K562 (cell line): Measurements from ENCODE around the gene AFF1. TPM values are rescaled to one million over a fixed set of nuclear protein-coding genes. Genes with fewer than 3 reads are reported as not detected.

ENCODE experiments used
- ARID2 ChIP-seq: fragments of 450-650 bp; IDR thresholded peaks from 2 replicates; pipeline ENCODE4 v1.6.1; 2017; ENCODE audit warnings: antibody characterized with exemption, mild to moderate bottlenecking
- GABPA ChIP-seq: fragments of 200-800 bp; sonication (Bioruptor generic); conservative IDR thresholded peaks from 2 replicates; pipeline ENCODE4 v1.6.1; 2016; ENCODE audit warnings: low read depth, missing genetic modification characterization, missing compliant biosample characterization
- MYNN ChIP-seq, 2 experiments: sonication (generic); formaldehyde crosslinking in 1 of 2; IDR thresholded peaks; 2 replicates each; pipeline versions ENCODE4 v1.5.0 to v1.6.1; 2016 to 2020; ENCODE audit warnings: antibody characterized with exemption in 1 of 2, missing genetic modification reagents in 1 of 2
- PHB ChIP-seq: fragments of 250-450 bp; sonication (Bioruptor Pico); IDR thresholded peaks from 2 replicates; pipeline ENCODE4 v1.5.0; 2021
- RCOR1 ChIP-seq, 2 experiments: IDR thresholded peaks; 2 replicates each; pipeline ENCODE4 v1.6.1; 2012; ENCODE audit warnings: low read depth in 2 of 2, low read length in 2 of 2, borderline replicate concordance in 1 of 2, improper control_type of control experiment in 1 of 2
- TCF15 ChIP-seq: fragments of 250-450 bp; sonication (Bioruptor Pico); IDR thresholded peaks from 2 replicates; pipeline ENCODE4 v1.8.0; 2022; ENCODE audit warnings: moderate library complexity, mild to moderate bottlenecking, inconsistent platforms
- TCF3 ChIP-seq: sonication (generic); formaldehyde crosslinking; IDR thresholded peaks from 2 replicates; pipeline ENCODE4 v1.4.0; 2020; ENCODE audit warnings: mild to moderate bottlenecking, missing genetic modification reagents
- ZBTB40 ChIP-seq, 2 experiments: fragments of 450-650 bp in 1 of 2; sonication (generic) in 1 of 2; formaldehyde crosslinking in 1 of 2; IDR thresholded peaks; 2 replicates each; pipeline versions ENCODE4 v1.7.1 to v1.9.0; 2016 to 2022; ENCODE audit warnings: inconsistent platforms in 1 of 2, mild to moderate bottlenecking in 1 of 2, missing genetic modification reagents in 1 of 2
- polyA plus RNA-seq, 8 experiments: library from polyadenylated mRNA; depleted of rRNA in 4 of 8; stranded (reverse) in 5 of 8; unstranded in 3 of 8; fragments of >200 nt; fragmentation: Nextera tagmentation in 2 of 8; fragmentation: Illumina TruSeq in 1 of 8; extraction: Ambion mirVana in 2 of 8; extraction: Trizol in 1 of 8; gene quantifications; 2 replicates each; pipeline versions ENCODE4 v1.2.1 to v1.2.3, GENCODE V29; 2011 to 2014; ENCODE audit warnings: inconsistent platforms in 1 of 8, missing spikeins in 1 of 8
- total RNA-seq, 7 experiments: library from RNA; depleted of rRNA in 6 of 7; stranded (reverse); fragments of >200 nt in 6 of 7; fragmentation: Illumina TruSeq in 2 of 7; extraction: Trizol in 2 of 7; gene quantifications; 2 replicates each; pipeline versions ENCODE4 v1.2.1 to v1.2.3, GENCODE V29; 2011 to 2021; ENCODE audit warnings: low replicate concordance in 1 of 7
- TF ChIP-seq, protein P1 (sequence below), 2 experiments: fragments of 450-650 bp; IDR thresholded peaks; 2 replicates each; pipeline ENCODE4 v1.6.1; 2016
- TF ChIP-seq, protein P2 (sequence below), 2 experiments: fragments of 450-650 bp in 1 of 2; IDR thresholded peaks; 2 replicates each; pipeline ENCODE4 v1.6.1; 2011 to 2017; ENCODE audit warnings: low read depth in 2 of 2, antibody characterized with exemption in 1 of 2, borderline replicate concordance in 1 of 2, low read length in 1 of 2, mild to moderate bottlenecking in 1 of 2, mixed read lengths in 1 of 2; ENCODE audit not compliant: control insufficient read depth in 1 of 2

AFF1 gene
- total and polyA plus RNA-seq, 9 of the 15 experiments (the other 6 are each of a cell fraction or from before 2014, with no cell fraction given), result 4.1 to 47.5 (median 17.2) TPM

- peak; percentile 39; the same call in 1 of the 2 replicates for TF ChIP-seq ZBTB40 (IDR thresholded peaks at IDR 0.05)
- no peak for TF ChIP-seq ZBTB40 (CRISPR knock-in tag; IDR thresholded peaks at IDR 0.05)
- TF ChIP-seq, protein P1, sequence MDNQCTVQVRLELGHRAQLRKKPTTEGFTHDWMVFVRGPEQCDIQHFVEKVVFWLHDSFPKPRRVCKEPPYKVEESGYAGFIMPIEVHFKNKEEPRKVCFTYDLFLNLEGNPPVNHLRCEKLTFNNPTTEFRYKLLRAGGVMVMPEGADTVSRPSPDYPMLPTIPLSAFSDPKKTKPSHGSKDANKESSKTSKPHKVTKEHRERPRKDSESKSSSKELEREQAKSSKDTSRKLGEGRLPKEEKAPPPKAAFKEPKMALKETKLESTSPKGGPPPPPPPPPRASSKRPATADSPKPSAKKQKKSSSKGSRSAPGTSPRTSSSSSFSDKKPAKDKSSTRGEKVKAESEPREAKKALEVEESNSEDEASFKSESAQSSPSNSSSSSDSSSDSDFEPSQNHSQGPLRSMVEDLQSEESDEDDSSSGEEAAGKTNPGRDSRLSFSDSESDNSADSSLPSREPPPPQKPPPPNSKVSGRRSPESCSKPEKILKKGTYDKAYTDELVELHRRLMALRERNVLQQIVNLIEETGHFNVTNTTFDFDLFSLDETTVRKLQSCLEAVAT (IDR thresholded peaks at IDR 0.05), result 0 out of 4 replicates have a peak, but pooled peaks of 1 of the 2 experiments have one; percentile 41
- 0 out of 2 replicates have a peak, but pooled peaks have one; percentile 35 for TF ChIP-seq TCF3
- 0 out of 2 replicates have a peak, but pooled peaks have one; percentile 28 for TF ChIP-seq GABPA (tag)
- TF ChIP-seq TCF15 (CRISPR knock-in tag), result no peak
- no peak for TF ChIP-seq ARID2
- peak in 1 of 2 experiments; percentile 84; a peak in 1 of 4 replicates for TF ChIP-seq RCOR1 (IDR thresholded peaks at IDR 0.05; ENCODE audit: borderline replicate concordance in 1 of 2, low read depth in 2 of 2, low read length in 2 of 2)
- TF ChIP-seq PHB (CRISPR knock-in tag), result peak; percentile 37; the same call in 1 of the 2 replicates
- no peak for TF ChIP-seq MYNN (IDR thresholded peaks at IDR 0.05)
- TF ChIP-seq MYNN (CRISPR knock-in tag; IDR thresholded peaks at IDR 0.05), result no peak
- TF ChIP-seq, protein P2, sequence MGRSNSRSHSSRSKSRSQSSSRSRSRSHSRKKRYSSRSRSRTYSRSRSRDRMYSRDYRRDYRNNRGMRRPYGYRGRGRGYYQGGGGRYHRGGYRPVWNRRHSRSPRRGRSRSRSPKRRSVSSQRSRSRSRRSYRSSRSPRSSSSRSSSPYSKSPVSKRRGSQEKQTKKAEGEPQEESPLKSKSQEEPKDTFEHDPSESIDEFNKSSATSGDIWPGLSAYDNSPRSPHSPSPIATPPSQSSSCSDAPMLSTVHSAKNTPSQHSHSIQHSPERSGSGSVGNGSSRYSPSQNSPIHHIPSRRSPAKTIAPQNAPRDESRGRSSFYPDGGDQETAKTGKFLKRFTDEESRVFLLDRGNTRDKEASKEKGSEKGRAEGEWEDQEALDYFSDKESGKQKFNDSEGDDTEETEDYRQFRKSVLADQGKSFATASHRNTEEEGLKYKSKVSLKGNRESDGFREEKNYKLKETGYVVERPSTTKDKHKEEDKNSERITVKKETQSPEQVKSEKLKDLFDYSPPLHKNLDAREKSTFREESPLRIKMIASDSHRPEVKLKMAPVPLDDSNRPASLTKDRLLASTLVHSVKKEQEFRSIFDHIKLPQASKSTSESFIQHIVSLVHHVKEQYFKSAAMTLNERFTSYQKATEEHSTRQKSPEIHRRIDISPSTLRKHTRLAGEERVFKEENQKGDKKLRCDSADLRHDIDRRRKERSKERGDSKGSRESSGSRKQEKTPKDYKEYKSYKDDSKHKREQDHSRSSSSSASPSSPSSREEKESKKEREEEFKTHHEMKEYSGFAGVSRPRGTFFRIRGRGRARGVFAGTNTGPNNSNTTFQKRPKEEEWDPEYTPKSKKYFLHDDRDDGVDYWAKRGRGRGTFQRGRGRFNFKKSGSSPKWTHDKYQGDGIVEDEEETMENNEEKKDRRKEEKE (IDR thresholded peaks at IDR 0.05; ENCODE audit: borderline replicate concordance in 1 of 2, control insufficient read depth in 1 of 2, low read depth in 2 of 2, low read length in 1 of 2), result 0 out of 4 replicates have a peak, but pooled peaks of 1 of the 2 experiments have one; percentile 31
These were observed 1.3 kb downstream of the AFF1 start (continued) for GRCh38 chr4:86935853-86936733.
